Fibroblast of the aortic adventitia (primary cell): ENCODE results near the gene VWA3A. TPM values are rescaled to one million over a fixed set of nuclear protein-coding genes. Genes with fewer than 3 reads are reported as not detected.
"Not testable (repeated sequence)": the region's sequence is repeated elsewhere in the genome, so short reads cannot be mapped to it uniquely, and the experiment has no call there.

Experiments used
- DNase-seq: peaks from one replicate; pipeline ENCODE4 v3.0.0-alpha.2; 2010; ENCODE audit warnings: low read depth
- H3K4me3 ChIP-seq: 2 replicates; pipeline ENCODE4 v1.5.1; 2011; ENCODE audit warnings: low read depth, mild to moderate bottlenecking, control low read depth, low read length, moderate library complexity
- total RNA-seq: library from RNA; depleted of rRNA; stranded (reverse); fragments of >200 nt; gene quantifications from 2 replicates; pipeline ENCODE4 v1.2.3, GENCODE V29; 2012; ENCODE audit warnings: low replicate concordance
- TF ChIP-seq, protein P1 (sequence below): IDR thresholded peaks from 2 replicates; pipeline ENCODE4 v1.5.1; 2011; ENCODE audit warnings: mild to moderate bottlenecking, low read length, control low read depth, inconsistent platforms; ENCODE audit not compliant: insufficient read depth

The VWA3A gene
- total RNA-seq, 1 donor = 0.18 TPM

DNA sequence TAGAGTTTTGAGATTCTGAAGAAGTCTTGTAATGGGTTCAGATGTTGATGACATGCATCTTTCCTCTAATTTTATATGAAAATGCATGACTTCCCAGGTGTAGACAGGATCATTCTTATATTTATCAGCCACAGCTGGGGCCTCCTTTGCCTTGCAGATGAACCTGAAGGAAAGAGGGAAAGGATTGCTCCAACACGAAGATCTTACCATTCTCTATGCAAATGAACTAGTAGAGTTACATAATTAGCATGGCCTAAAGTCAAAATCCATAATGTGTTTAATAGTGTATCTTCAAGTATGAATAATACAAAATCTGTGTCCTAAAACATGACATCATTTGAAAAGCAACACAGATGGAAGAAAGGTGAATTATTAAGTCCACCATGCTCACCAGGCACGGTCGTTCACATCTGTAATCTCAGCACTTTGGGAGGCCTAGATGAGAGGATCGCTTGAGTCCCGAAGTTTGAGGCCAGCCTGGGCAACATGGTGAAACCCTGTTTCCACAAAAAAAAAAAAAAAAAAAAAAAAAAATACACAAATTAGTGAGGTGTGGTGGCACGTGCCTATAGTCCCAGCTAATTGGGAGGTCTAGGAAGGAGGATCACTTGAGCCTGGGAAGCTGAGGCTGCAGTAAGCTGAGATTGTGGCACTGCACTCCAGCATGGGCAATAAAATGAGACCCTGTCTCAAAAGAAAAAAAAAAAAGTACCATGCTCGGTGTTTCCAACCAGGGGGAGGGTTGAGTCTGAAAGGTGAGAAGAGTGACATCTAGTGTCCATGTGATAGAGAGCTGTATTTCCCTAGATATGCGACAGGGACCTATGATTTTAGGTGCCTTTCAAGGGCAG is 6.3 kb downstream of the VWA3A start:
- peak; percentile 55 for DNase-seq
- H3K4me3 ChIP-seq = peak overlapping the region; percentile 38
- TF ChIP-seq, protein P1, sequence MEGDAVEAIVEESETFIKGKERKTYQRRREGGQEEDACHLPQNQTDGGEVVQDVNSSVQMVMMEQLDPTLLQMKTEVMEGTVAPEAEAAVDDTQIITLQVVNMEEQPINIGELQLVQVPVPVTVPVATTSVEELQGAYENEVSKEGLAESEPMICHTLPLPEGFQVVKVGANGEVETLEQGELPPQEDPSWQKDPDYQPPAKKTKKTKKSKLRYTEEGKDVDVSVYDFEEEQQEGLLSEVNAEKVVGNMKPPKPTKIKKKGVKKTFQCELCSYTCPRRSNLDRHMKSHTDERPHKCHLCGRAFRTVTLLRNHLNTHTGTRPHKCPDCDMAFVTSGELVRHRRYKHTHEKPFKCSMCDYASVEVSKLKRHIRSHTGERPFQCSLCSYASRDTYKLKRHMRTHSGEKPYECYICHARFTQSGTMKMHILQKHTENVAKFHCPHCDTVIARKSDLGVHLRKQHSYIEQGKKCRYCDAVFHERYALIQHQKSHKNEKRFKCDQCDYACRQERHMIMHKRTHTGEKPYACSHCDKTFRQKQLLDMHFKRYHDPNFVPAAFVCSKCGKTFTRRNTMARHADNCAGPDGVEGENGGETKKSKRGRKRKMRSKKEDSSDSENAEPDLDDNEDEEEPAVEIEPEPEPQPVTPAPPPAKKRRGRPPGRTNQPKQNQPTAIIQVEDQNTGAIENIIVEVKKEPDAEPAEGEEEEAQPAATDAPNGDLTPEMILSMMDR = peak; percentile 62

DNA sequence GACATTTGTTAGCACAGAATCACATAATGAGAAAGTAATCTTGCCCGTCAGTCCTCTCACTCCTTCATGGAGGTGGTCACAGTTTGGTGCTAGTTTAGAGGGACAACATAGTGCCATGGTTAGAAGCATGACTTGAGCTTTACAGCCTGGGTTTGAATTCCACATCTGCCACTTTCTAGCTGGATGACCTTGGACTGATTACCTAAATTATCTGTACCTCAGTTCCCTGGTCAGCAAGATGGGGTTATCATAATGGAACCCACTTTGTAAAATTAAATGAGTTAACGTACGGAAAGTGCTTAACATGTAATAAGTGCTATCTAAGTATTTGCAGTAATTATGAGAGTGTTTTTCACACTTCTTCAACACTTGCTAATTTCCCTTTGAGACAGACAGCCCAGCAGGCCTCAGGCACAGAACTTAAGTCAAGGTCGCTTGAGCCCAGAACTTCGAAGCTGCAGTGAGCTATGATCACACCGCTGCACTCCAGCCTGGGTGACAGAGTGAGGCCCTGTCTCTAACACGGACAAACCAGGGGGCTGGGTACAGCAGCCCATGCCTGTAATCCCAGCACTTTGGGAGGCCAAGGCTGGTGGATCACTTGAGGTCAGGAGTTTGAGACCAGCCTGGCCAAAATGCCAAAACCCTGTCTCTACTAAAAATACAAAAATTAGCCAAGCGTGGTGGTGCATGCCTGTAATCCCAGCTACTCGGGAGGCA is 7.1 kb downstream of the VWA3A start:
- H3K4me3 ChIP-seq = no peak overlapping the region
- TF ChIP-seq, protein P1 = no peak
- no peak for DNase-seq

- no peak overlapping the region for H3K4me3 ChIP-seq
- DNase-seq = no peak
- TF ChIP-seq, protein P1 = no peak
Observed at GRCh38 chr16:22103441-22103840, 11.1 kb downstream of the VWA3A start.

DNA sequence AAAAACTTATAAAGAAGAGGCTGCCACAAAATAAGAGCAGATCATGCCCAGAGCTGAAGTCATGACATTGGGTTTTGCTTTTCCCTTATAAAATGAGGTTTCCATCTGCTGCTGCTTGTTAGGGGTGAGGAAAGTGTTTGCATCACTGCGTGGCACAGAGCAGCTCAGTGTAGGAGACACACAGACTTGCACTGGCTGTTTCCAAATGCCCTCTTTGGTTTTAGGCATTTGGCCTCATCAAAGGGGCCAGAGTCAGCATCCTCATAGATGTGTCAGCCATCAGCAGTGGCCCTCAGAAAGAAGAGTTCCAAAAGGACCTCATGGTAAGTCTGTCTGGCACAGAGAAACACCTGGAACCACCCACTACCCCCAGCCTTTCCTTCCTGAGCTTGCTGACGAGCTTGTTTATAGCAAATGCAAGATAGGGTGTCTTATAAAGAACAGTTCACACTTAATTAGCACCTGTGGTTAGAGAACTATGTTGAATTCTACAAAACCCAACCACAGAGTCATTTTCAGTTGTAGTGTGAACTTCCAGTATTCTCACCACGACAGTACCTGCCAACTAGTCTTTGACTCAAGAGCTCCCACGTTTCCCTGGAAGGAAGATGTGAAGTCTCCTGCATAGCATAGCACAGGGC is 17.0 kb downstream of the VWA3A start:
- H3K4me3 ChIP-seq = no peak overlapping the region
- TF ChIP-seq, protein P1 = no peak
- no peak for DNase-seq

- not testable (repeated sequence) for H3K4me3 ChIP-seq, DNase-seq
Observed at GRCh38 chr16:22111629-22112028, 19.3 kb downstream of the VWA3A start.

- H3K4me3 ChIP-seq = no peak overlapping the region
- TF ChIP-seq, protein P1 = no peak
- no peak for DNase-seq
Observed at GRCh38 chr16:22116095-22116700, 23.9 kb downstream of the VWA3A start.

DNA sequence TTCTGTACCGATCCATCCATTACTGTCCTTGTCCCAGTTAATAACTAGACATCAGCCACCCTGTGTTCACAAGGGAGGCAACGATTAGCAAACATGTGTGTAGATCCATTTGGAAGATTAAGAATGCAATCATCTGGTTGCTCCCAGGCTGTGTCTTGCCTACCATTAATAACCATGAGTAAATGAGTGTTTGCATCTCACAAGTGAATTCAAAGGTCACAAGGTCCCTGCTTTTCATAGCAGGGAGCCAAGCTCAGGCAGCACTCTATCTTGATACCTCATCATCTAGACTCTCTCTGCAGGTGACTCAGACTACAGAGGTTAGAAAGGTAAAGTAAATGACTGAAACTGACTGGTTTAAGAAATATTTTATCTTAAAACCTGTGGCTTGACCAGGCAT is 25.3 kb downstream of the VWA3A start:
- no peak for DNase-seq
- H3K4me3 ChIP-seq = no peak overlapping the region

More for the DNA sequence above, 25.3 kb downstream of the VWA3A start:
- TF ChIP-seq, protein P1 = no peak
